ENCODE measurements around the gene ZER1.
A peak's percentile ranks its signal among the peaks of the same experiment; 100 is the strongest.
"Not testable (repeated sequence)": the region's sequence is repeated elsewhere in the genome, so short reads cannot be mapped to it uniquely, and the experiment has no call there.

The ZER1 gene

GRCh38 chr9:128705051-128705965 lies 66.4 kb downstream of the ZER1 start:
- no peak for DNase-seq (ENCODE audit: low read depth, low spot score)
- Histone ChIP-seq H3K4me3 (ENCODE audit: low read length) (no peak overlapping the region), H3K36me3 (ENCODE audit: control insufficient read depth, insufficient read depth, low read length) (peaks cover 5% of the 10 kb centered on the region), H3K9me3 (ENCODE audit: control insufficient read depth, insufficient read depth, low read length) (no peaks in the 10 kb centered on the region), H3K27me3 (ENCODE audit: control insufficient read depth, insufficient read depth, low read length) (no peaks in the 10 kb centered on the region), H3K4me1 (ENCODE audit: control insufficient read depth, insufficient read depth, low read length) (peaks cover 2% of the 10 kb centered on the region), H3K27ac (ENCODE audit: low read length) (no peak overlapping the region)
- WGBS (ENCODE audit: insufficient coverage, insufficient read length), result no CpG with 5 or more reads among the region's 36 CpGs

GRCh38 chr9:128704356-128704670 lies 67.4 kb downstream of the ZER1 start:
- Histone ChIP-seq H3K4me3 (ENCODE audit: low read length) (no peak overlapping the region), H3K4me1 (ENCODE audit: control insufficient read depth, insufficient read depth, low read length) (peaks cover 2% of the 10 kb centered on the region), H3K27me3 (ENCODE audit: control insufficient read depth, insufficient read depth, low read length) (no peaks in the 10 kb centered on the region), H3K9me3 (ENCODE audit: control insufficient read depth, insufficient read depth, low read length) (no peaks in the 10 kb centered on the region), H3K27ac (ENCODE audit: low read length) (no peak overlapping the region), H3K36me3 (ENCODE audit: control insufficient read depth, insufficient read depth, low read length) (peaks cover 5% of the 10 kb centered on the region)
- no peak for DNase-seq (ENCODE audit: low read depth, low spot score)
- no CpG with 5 or more reads among the region's 5 CpGs for WGBS (ENCODE audit: insufficient coverage, insufficient read length)

GRCh38 chr9:128703616-128704355 lies 67.9 kb downstream of the ZER1 start:
- H3K36me3 ChIP-seq (ENCODE audit: control insufficient read depth, insufficient read depth, low read length), result peaks cover 5% of the 10 kb centered on the region
- no peaks in the 10 kb centered on the region for H3K9me3 ChIP-seq (ENCODE audit: control insufficient read depth, insufficient read depth, low read length)
- no CpG with 5 or more reads among the region's 31 CpGs for WGBS (ENCODE audit: insufficient coverage, insufficient read length)
- H3K27me3 ChIP-seq (ENCODE audit: control insufficient read depth, insufficient read depth, low read length), result no peaks in the 10 kb centered on the region
- H3K4me1 ChIP-seq (ENCODE audit: control insufficient read depth, insufficient read depth, low read length), result peaks cover 2% of the 10 kb centered on the region
- peak overlapping the region; percentile 46; the same call in 1 of the 2 replicates for H3K4me3 ChIP-seq (ENCODE audit: low read length)
- H3K27ac ChIP-seq (ENCODE audit: low read length), result no peak overlapping the region
- DNase-seq (ENCODE audit: low read depth, low spot score), result no peak

GRCh38 chr9:128702949-128703615 lies 68.6 kb downstream of the ZER1 start:
- DNase-seq (ENCODE audit: low read depth, low spot score), result no peak
- Histone ChIP-seq H3K4me3 (ENCODE audit: low read length) (peak overlapping the region; percentile 46; the same call in 1 of the 2 replicates), H3K9me3 (ENCODE audit: control insufficient read depth, insufficient read depth, low read length) (no peaks in the 10 kb centered on the region), H3K36me3 (ENCODE audit: control insufficient read depth, insufficient read depth, low read length) (peaks cover 5% of the 10 kb centered on the region), H3K27ac (ENCODE audit: low read length) (no peak overlapping the region), H3K27me3 (ENCODE audit: control insufficient read depth, insufficient read depth, low read length) (no peaks in the 10 kb centered on the region), H3K4me1 (ENCODE audit: control insufficient read depth, insufficient read depth, low read length) (peaks cover 2% of the 10 kb centered on the region)
- WGBS (ENCODE audit: insufficient coverage, insufficient read length), result no CpG with 5 or more reads among the region's 55 CpGs

- Histone ChIP-seq H3K4me3 (ENCODE audit: low read length) (peak within 1 kb of the TSS; percentile 46; the same call in 1 of the 2 replicates), H3K27ac (ENCODE audit: low read length) (no peak within 1 kb of the TSS), H3K27me3 (ENCODE audit: control insufficient read depth, insufficient read depth, low read length) (no peaks in the 10 kb centered on the region), H3K36me3 (ENCODE audit: control insufficient read depth, insufficient read depth, low read length) (peaks cover 5% of the 10 kb centered on the region), H3K9me3 (ENCODE audit: control insufficient read depth, insufficient read depth, low read length) (no peaks in the 10 kb centered on the region), H3K4me1 (ENCODE audit: control insufficient read depth, insufficient read depth, low read length) (peaks cover 2% of the 10 kb centered on the region)
- WGBS (ENCODE audit: insufficient coverage, insufficient read length), result no CpG with 5 or more reads among the region's 65 CpGs
- DNase-seq (ENCODE audit: low read depth, low spot score), result no peak
Measured at GRCh38 chr9:128702445-128702948, 69.2 kb downstream of the ZER1 start, which contains the start of gene PKN3. TSS of gene PKN3 (plus strand) at chr9:128702503. CDS start at chr9:128702916, 413 bp downstream.

GRCh38 chr9:128701227-128701854 lies 70.4 kb downstream of the ZER1 start:
- H3K36me3 ChIP-seq (ENCODE audit: control insufficient read depth, insufficient read depth, low read length), result peaks cover 2% of the 10 kb centered on the region; the same call in 1 of the 2 replicates
- no CpG with 5 or more reads among the region's 10 CpGs for WGBS (ENCODE audit: insufficient coverage, insufficient read length)
- no peak overlapping the region for H3K4me3 ChIP-seq (ENCODE audit: low read length)
- peaks cover 2% of the 10 kb centered on the region for H3K4me1 ChIP-seq (ENCODE audit: control insufficient read depth, insufficient read depth, low read length)
- H3K27me3 ChIP-seq (ENCODE audit: control insufficient read depth, insufficient read depth, low read length), result no peaks in the 10 kb centered on the region
- no peak overlapping the region for H3K27ac ChIP-seq (ENCODE audit: low read length)
- no peak for DNase-seq (ENCODE audit: low read depth, low spot score)
- H3K9me3 ChIP-seq (ENCODE audit: control insufficient read depth, insufficient read depth, low read length), result no peaks in the 10 kb centered on the region

GRCh38 chr9:128699096-128699795 lies 72.5 kb downstream of the ZER1 start:
- not testable (repeated sequence) for H3K9me3 ChIP-seq (ENCODE audit: control insufficient read depth, insufficient read depth, low read length); H3K4me3 ChIP-seq (ENCODE audit: low read length); H3K27me3 ChIP-seq (ENCODE audit: control insufficient read depth, insufficient read depth, low read length); DNase-seq (ENCODE audit: low read depth, low spot score); H3K27ac ChIP-seq (ENCODE audit: low read length); H3K4me1 ChIP-seq (ENCODE audit: control insufficient read depth, insufficient read depth, low read length); H3K36me3 ChIP-seq (ENCODE audit: control insufficient read depth, insufficient read depth, low read length)
- WGBS (ENCODE audit: insufficient coverage, insufficient read length), result no CpG with 5 or more reads among the region's 30 CpGs

GRCh38 chr9:128696923-128697707 lies 74.6 kb downstream of the ZER1 start:
- Histone ChIP-seq H3K27ac (ENCODE audit: low read length) (no peak overlapping the region), H3K36me3 (ENCODE audit: control insufficient read depth, insufficient read depth, low read length) (peaks cover 14% of the 10 kb centered on the region)

GRCh38 chr9:128694344-128694743 lies 77.4 kb downstream of the ZER1 start:
- no peak for DNase-seq (ENCODE audit: low read depth, low spot score)
- no peak overlapping the region for H3K27ac ChIP-seq (ENCODE audit: low read length)
- H3K4me3 ChIP-seq (ENCODE audit: low read length), result no peak overlapping the region
- no CpG with 5 or more reads among the region's 6 CpGs for WGBS (ENCODE audit: insufficient coverage, insufficient read length)
- H3K36me3 ChIP-seq (ENCODE audit: control insufficient read depth, insufficient read depth, low read length), result peaks cover 22% of the 10 kb centered on the region
- H3K9me3 ChIP-seq (ENCODE audit: control insufficient read depth, insufficient read depth, low read length), result no peaks in the 10 kb centered on the region
- no peaks in the 10 kb centered on the region for H3K27me3 ChIP-seq (ENCODE audit: control insufficient read depth, insufficient read depth, low read length)
- no peaks in the 10 kb centered on the region for H3K4me1 ChIP-seq (ENCODE audit: control insufficient read depth, insufficient read depth, low read length)

More at GRCh38 chr9:128696923-128697707, 74.6 kb downstream of the ZER1 start:
- no peak overlapping the region for H3K4me3 ChIP-seq (ENCODE audit: low read length)
- WGBS (ENCODE audit: insufficient coverage, insufficient read length), result no CpG with 5 or more reads among the region's 8 CpGs
- H3K4me1 ChIP-seq (ENCODE audit: control insufficient read depth, insufficient read depth, low read length), result no peaks in the 10 kb centered on the region
- DNase-seq (ENCODE audit: low read depth, low spot score), result no peak
- no peaks in the 10 kb centered on the region for H3K27me3 ChIP-seq (ENCODE audit: control insufficient read depth, insufficient read depth, low read length)
- H3K9me3 ChIP-seq (ENCODE audit: control insufficient read depth, insufficient read depth, low read length), result no peaks in the 10 kb centered on the region
